ENCODE results near the gene RNASEH1.

RNASEH1 gene

DNA sequence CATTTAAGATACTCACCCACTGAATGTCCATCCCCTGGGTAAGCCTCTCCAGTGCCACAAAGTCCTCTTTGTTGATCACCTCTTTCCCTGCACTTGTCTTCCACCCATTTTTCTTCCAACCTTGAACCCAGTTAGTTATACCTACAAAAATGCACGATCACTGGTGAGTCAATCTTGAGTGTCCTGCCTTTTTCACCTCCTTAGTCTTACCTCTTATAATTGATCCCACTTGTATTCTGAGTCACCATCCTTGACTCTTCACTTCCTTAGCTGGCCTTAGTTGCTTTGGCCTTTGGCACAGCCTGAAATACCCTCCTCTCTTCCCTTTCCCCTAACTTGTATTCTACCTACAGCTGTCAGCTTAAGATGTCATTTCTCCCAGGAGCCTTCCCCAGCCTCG lies 10.2 kb downstream of the RNASEH1 start:
- Histone ChIP-seq H4K20me1 (ENCODE audit: insufficient read depth, low read length, poor library complexity, severe bottlenecking) (no peaks in the 10 kb centered on the region), H3K4me2 (ENCODE audit: low read depth, low read length, poor library complexity, severe bottlenecking) (no peak overlapping the region), H3K4me3 (ENCODE audit: low read length, poor library complexity, severe bottlenecking) (no peak overlapping the region), H2AFZ (ENCODE audit: low read length) (no peak overlapping the region), H3K36me3 (ENCODE audit: insufficient read depth, low read length) (peaks cover 83% of the 10 kb centered on the region; the same call in 1 of the 2 replicates), H3K79me2 (ENCODE audit: insufficient read depth, low read length) (no peaks in the 10 kb centered on the region), H3K9me2 (replicated peaks; ENCODE audit: low read depth, low read length) (no peaks in the 10 kb centered on the region), H3K9me3 (ENCODE audit: insufficient read depth, low read depth, low read length) (no peaks in the 10 kb centered on the region), H3K4me1 (ENCODE audit: insufficient read depth, low read length, poor library complexity, severe bottlenecking) (no peaks in the 10 kb centered on the region), H3F3A (ENCODE audit: low read depth) (no peaks in the 10 kb centered on the region), H3K27me3 (ENCODE audit: insufficient read depth, low read length, poor library complexity, severe bottlenecking) (no peaks in the 10 kb centered on the region), H3K9ac (ENCODE audit: low read depth, low read length, poor library complexity, severe bottlenecking) (no peak overlapping the region)
- no peak for TF ChIP-seq EZH2phosphoT487 (IDR thresholded peaks at IDR 0.05; ENCODE audit: borderline replicate concordance)

DNA sequence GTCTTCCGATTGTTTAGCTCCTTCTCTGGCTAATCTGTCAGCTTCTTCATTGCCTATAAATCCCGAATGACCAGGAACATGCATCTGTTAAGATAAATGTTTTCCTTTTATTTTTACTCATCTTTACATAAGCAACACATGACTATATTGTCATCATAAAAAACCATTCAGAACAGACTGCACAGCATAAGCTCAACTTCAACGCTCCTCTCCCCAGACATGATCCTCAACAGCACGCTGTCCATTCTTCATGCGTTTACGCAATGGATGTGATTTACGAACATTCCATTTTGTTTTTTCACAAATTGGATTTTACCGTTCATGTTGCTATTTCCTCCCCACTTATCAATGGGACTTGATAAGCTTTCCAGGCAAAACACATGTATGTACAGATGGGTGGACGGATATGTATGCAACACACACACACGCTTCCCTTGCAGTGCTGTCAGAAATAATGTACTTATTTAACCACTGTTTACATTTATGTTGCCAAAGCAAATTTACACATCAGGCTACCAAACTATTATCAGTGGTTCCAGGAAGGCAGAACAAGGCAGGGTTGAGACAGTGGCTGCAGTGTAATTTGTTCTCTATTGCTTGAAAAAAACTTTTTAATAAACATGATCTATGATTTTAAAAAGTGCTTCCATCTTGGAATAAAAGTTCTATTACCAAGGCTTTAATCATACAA lies 12.2 kb downstream of the RNASEH1 start:
- Histone ChIP-seq H3F3A (ENCODE audit: low read depth) (no peaks in the 10 kb centered on the region), H2AFZ (ENCODE audit: low read length) (no peak overlapping the region), H3K4me2 (ENCODE audit: low read depth, low read length, poor library complexity, severe bottlenecking) (no peak overlapping the region), H3K79me2 (ENCODE audit: insufficient read depth, low read length) (no peaks in the 10 kb centered on the region), H3K27me3 (ENCODE audit: insufficient read depth, low read length, poor library complexity, severe bottlenecking) (no peaks in the 10 kb centered on the region), H3K4me1 (ENCODE audit: insufficient read depth, low read length, poor library complexity, severe bottlenecking) (no peaks in the 10 kb centered on the region), H3K9me2 (replicated peaks; ENCODE audit: low read depth, low read length) (no peaks in the 10 kb centered on the region), H3K9ac (ENCODE audit: low read depth, low read length, poor library complexity, severe bottlenecking) (no peak overlapping the region), H4K20me1 (ENCODE audit: insufficient read depth, low read length, poor library complexity, severe bottlenecking) (peaks cover 2% of the 10 kb centered on the region), H3K9me3 (ENCODE audit: insufficient read depth, low read depth, low read length) (no peaks in the 10 kb centered on the region), H3K36me3 (ENCODE audit: insufficient read depth, low read length) (peaks cover 86% of the 10 kb centered on the region), H3K4me3 (ENCODE audit: low read length, poor library complexity, severe bottlenecking) (no peak overlapping the region)
- TF ChIP-seq, protein P1, sequence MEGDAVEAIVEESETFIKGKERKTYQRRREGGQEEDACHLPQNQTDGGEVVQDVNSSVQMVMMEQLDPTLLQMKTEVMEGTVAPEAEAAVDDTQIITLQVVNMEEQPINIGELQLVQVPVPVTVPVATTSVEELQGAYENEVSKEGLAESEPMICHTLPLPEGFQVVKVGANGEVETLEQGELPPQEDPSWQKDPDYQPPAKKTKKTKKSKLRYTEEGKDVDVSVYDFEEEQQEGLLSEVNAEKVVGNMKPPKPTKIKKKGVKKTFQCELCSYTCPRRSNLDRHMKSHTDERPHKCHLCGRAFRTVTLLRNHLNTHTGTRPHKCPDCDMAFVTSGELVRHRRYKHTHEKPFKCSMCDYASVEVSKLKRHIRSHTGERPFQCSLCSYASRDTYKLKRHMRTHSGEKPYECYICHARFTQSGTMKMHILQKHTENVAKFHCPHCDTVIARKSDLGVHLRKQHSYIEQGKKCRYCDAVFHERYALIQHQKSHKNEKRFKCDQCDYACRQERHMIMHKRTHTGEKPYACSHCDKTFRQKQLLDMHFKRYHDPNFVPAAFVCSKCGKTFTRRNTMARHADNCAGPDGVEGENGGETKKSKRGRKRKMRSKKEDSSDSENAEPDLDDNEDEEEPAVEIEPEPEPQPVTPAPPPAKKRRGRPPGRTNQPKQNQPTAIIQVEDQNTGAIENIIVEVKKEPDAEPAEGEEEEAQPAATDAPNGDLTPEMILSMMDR (conservative IDR thresholded peaks at IDR 0.05; ENCODE audit: low read length): no peak
- no peak for TF ChIP-seq EZH2phosphoT487 (IDR thresholded peaks at IDR 0.05; ENCODE audit: borderline replicate concordance)

DNA sequence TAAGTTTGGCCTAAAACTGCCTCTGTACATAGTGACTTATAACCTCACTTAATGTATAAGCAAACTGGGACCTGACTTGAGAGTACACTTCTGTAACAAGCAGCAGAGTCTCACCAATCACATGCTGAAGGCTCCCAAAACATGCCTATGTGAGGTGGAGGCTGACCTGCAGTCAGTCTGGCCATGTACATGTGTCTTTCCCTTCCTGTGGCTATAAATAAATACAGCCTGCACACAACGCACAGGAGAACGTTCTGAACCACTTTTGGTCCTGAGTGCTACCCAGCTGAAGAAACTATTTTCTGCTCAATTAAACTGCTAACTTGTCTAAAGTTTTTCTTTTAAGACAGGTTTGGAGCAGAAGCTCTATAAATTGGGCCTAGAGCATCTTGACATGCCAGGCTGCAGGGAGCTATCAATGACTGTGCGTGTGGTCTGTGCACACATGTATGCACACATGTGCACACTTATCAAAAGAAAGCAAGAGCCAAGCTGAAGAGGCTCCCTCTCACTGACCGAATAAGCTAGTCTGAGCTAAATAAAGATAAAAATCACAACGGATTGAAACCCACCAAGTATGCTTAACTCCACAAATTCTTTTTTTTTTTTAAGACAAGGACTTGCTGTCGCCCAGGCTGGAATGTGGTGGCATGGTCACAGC lies 15.0 kb downstream of the RNASEH1 start:
- H3K9ac ChIP-seq (ENCODE audit: low read depth, low read length, poor library complexity, severe bottlenecking): no peak overlapping the region
- no peaks in the 10 kb centered on the region for H3K9me2 ChIP-seq (replicated peaks; ENCODE audit: low read depth, low read length)
- H3K27me3 ChIP-seq (ENCODE audit: insufficient read depth, low read length, poor library complexity, severe bottlenecking): no peaks in the 10 kb centered on the region
- H3F3A ChIP-seq (ENCODE audit: low read depth): no peaks in the 10 kb centered on the region
- H3K4me3 ChIP-seq (ENCODE audit: low read length, poor library complexity, severe bottlenecking): no peak overlapping the region
- H2AFZ ChIP-seq (ENCODE audit: low read length): no peak overlapping the region
- H3K36me3 ChIP-seq (ENCODE audit: insufficient read depth, low read length): peaks cover 75% of the 10 kb centered on the region
- TF ChIP-seq, protein P1 (conservative IDR thresholded peaks at IDR 0.05; ENCODE audit: low read length): no peak
- no peak for TF ChIP-seq EZH2phosphoT487 (IDR thresholded peaks at IDR 0.05; ENCODE audit: borderline replicate concordance)
- no peaks in the 10 kb centered on the region for H3K4me1 ChIP-seq (ENCODE audit: insufficient read depth, low read length, poor library complexity, severe bottlenecking)
- H4K20me1 ChIP-seq (ENCODE audit: insufficient read depth, low read length, poor library complexity, severe bottlenecking): peaks cover 2% of the 10 kb centered on the region
- no peak overlapping the region for H3K4me2 ChIP-seq (ENCODE audit: low read depth, low read length, poor library complexity, severe bottlenecking)
- H3K9me3 ChIP-seq (ENCODE audit: insufficient read depth, low read depth, low read length): no peaks in the 10 kb centered on the region
- H3K79me2 ChIP-seq (ENCODE audit: insufficient read depth, low read length): no peaks in the 10 kb centered on the region

All from Loucy (cell line).